NOMO-1 treated with dmso at 0.1 percent for 144 hours (cell line): Measurements from ENCODE around the gene PRDX5.

Source experiments
- DNase-seq: peaks from one replicate; lab custom pipeline; 2025; ENCODE audit not compliant: unreplicated experiment; lab: John Stamatoyannopoulos, UW

PRDX5 gene

GRCh38 chr11:64289002-64289564 lies 28.8 kb upstream of the PRDX5 start:
- DNase-seq = no peak

GRCh38 chr11:64290352-64291261 lies 27.3 kb upstream of the PRDX5 start:
- DNase-seq = no peak

- no peak for DNase-seq
These were observed 26.6 kb upstream of the PRDX5 start, which contains the start of gene KCNK4 for GRCh38 chr11:64291262-64291751. Gene KCNK4 (plus strand): TSS chr11:64291302. CDS start chr11:64293019, 1,717 bp downstream.

DNA sequence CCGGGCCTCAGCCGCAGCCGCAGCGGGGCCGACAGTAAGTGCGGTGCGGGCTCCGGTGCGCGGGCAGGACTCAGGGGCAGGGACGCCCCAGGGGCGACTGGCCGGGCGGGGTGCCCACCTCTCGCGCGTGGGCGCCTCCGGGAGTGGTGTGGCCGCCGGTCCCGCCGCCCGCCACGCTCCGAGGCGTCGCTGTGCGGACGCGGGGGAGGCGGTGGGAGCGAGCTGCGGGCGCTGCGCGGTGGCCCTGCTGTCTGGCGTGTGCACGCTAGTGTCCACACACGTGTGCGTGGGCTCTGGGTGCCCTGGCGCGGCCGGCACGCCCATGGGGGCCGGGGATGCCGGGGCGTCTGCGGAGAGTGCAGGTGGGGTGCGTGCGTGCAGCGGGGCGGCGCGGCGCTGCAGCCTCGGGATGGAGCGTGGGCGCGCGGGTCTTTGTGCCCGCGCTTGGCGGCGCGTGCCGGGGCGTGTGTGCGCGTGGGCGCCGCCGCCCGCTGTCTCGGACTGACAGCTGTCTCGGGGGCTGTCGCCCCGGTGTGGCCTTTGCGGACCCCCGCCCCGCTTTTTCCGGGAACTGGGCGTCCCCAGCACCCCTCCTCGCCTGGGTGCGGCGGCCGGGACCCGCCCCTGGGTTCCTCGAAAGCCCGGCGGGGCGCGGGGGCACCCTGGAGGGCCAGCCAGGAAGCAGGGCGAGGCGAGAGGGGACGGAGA lies 26.0 kb upstream of the PRDX5 start:
- DNase-seq = no peak

- no peak for DNase-seq
These were observed 25.3 kb upstream of the PRDX5 start for GRCh38 chr11:64292460-64293254.

GRCh38 chr11:64294774-64295173 lies 23.1 kb upstream of the PRDX5 start:
- no peak for DNase-seq

GRCh38 chr11:64295760-64296159 lies 22.2 kb upstream of the PRDX5 start:
- no peak for DNase-seq

- DNase-seq = no peak
These were observed 21.7 kb upstream of the PRDX5 start for GRCh38 chr11:64296236-64296635.

GRCh38 chr11:64296830-64297698 lies 20.9 kb upstream of the PRDX5 start:
- no peak for DNase-seq

DNA sequence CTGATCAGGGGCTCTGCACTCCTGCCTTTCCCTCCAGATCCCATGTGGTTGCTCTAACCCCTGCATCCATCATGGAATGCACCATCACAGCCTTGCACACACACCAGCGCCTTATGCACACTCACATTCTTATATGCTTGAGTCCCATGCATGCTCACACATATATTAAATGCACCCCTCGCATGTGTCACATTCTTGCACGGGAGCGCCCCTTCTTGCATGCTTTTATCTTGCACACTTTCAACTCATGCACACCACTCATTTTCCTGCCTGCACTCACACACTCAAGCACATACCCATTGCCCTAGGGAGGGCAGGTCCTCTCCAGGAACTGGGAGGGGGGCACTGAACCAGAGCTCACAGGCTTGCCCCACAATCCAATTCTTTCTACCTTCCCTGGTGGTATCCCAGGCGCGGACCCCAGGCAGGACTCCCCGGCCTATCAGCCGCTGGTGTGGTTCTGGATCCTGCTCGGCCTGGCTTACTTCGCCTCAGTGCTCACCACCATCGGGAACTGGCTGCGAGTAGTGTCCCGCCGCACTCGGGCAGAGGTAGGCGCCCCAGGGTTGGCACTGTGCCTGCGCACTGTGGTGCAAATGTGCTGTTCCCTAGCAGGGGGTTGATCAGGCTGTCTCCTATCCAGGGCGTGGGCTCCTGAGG lies 20.1 kb upstream of the PRDX5 start:
- no peak for DNase-seq

GRCh38 chr11:64298966-64299846 lies 18.7 kb upstream of the PRDX5 start:
- DNase-seq = no peak

DNA sequence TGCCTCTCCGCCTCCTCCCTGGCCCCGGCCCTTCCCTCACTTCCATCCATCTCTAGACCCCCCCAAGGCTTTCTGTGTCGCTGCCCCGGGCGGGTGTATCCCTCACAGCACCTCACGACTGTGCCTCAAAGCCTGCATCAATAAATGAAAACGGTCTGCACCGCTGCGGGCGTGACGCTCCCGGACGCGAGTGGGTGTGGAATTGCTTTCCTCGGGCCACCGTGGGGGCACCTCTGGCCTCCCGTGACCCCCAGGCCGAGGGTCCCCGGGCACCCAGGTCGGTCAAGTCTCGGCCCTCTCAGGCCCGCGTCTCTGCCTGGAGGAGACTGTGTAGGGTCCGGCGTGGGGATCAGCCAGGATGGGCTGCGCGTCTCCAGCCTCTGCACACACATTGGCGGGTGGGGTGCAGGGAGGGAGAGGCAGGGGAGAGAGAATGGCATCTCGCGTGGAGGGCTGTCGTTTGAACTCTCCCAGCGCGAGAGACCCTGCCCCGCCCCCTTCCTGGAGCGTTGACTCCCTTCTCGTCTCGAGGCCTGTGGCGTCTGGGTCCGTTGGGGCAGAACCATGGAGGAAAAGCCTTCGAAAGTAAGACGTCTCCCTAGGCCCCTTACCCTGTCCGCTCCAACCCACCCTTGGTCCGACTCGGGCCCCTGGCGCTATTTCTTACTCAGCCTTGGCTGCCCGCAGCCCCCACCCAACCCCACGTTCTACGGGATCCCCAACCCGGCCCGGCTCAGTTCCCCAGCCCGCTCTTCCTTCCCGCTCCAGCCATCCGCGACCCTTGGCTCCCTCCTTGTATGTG lies 17.9 kb upstream of the PRDX5 start, which contains the start of gene CATSPERZ:
Gene CATSPERZ (plus strand): TSS at position 512 of the 802 bp plus-strand sequence. CDS start 53 bp downstream, at position 565.
- DNase-seq = no peak

GRCh38 chr11:64303109-64304031 lies 14.6 kb upstream of the PRDX5 start:
- DNase-seq = no peak

DNA sequence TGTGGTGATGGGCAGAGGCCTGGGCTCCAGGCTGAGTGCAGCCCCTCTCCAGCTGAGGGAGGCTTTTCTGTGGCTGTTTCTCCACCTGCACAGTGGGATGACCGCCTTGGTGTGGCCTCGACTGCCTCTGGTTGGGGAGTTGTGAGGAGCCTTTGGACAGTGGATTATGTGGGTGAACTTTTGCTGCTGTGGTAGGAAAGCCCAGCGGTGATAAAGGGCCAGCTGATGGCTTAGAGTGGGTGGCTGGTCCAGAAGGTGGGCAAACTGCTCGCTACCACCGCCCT lies 13.9 kb upstream of the PRDX5 start:
- no peak for DNase-seq

DNA sequence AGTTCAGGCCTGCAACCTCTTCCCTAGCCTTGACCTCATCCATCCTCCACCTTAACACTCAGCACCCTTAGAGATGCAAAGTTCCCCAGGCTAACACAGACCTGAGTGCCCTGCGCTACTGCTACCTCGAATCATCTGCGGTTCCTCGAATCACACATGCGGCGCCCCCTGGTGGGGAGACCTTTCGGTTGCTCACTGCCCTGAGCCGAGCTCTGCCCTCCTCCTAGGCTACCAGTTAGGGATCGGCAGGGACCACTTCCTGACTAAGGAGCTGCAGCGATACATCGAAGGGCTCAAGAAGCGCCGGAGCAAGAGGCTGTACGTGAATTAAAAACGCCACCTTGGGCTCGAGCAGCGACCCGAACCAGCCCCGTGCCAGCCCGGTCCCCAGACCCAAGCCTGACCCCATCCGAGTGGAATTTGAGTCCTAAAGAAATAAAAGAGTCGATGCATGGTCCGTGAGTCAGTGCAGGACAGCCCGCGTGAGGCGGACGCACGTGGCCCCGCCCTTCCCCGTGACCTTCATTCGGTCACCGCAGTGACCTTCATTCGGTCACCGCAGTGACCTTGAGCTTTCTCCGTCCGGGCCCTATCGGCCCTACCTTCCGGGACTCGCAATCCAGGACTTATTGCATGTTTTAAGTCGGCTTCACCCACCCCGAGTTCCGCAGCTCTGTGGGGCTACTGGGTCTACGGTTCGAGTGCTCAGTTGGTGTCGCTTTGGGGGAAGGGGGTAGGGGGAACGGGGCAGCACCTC lies 13.4 kb upstream of the PRDX5 start:
- peak; percentile 87 for DNase-seq
